22Rv1 (cell line): ENCODE results near the gene WDR91.
"Not testable (repeated sequence)": the region's sequence is repeated elsewhere in the genome, so short reads cannot be mapped to it uniquely, and the experiment has no call there.

Experiments
- H3K27ac ChIP-seq: fragments of 450-650 bp; 2 replicates; pipeline ENCODE4 v1.5.1; 2017
- ZFX ChIP-seq: fragments of 450-650 bp; IDR thresholded peaks from 2 replicates; pipeline ENCODE4 v1.6.1; 2017; ENCODE audit warnings: antibody characterized with exemption, borderline replicate concordance
- TF ChIP-seq, protein P1 (sequence below): fragments of 450-650 bp; IDR thresholded peaks from 2 replicates; pipeline ENCODE4 v1.5.1; 2017; ENCODE audit warnings: mild to moderate bottlenecking

WDR91 gene

GRCh38 chr7:135240441-135240840 is 29.1 kb upstream of the WDR91 start:
- H3K27ac ChIP-seq, result no peak overlapping the region
- TF ChIP-seq ZFX, result no peak
- TF ChIP-seq, protein P1, sequence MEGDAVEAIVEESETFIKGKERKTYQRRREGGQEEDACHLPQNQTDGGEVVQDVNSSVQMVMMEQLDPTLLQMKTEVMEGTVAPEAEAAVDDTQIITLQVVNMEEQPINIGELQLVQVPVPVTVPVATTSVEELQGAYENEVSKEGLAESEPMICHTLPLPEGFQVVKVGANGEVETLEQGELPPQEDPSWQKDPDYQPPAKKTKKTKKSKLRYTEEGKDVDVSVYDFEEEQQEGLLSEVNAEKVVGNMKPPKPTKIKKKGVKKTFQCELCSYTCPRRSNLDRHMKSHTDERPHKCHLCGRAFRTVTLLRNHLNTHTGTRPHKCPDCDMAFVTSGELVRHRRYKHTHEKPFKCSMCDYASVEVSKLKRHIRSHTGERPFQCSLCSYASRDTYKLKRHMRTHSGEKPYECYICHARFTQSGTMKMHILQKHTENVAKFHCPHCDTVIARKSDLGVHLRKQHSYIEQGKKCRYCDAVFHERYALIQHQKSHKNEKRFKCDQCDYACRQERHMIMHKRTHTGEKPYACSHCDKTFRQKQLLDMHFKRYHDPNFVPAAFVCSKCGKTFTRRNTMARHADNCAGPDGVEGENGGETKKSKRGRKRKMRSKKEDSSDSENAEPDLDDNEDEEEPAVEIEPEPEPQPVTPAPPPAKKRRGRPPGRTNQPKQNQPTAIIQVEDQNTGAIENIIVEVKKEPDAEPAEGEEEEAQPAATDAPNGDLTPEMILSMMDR, result no peak

GRCh38 chr7:135239263-135239662 is 27.9 kb upstream of the WDR91 start:
- no peak for TF ChIP-seq ZFX
- no peak overlapping the region for H3K27ac ChIP-seq

- TF ChIP-seq, protein P1, result peak; percentile 89
- no peak for TF ChIP-seq ZFX
- H3K27ac ChIP-seq, result no peak overlapping the region
Observed at GRCh38 chr7:135238112-135238744, 26.9 kb upstream of the WDR91 start.

- H3K27ac ChIP-seq, result no peak overlapping the region
- TF ChIP-seq, protein P1, result no peak
- TF ChIP-seq ZFX, result no peak
Observed at GRCh38 chr7:135236727-135237126, 25.4 kb upstream of the WDR91 start.

DNA sequence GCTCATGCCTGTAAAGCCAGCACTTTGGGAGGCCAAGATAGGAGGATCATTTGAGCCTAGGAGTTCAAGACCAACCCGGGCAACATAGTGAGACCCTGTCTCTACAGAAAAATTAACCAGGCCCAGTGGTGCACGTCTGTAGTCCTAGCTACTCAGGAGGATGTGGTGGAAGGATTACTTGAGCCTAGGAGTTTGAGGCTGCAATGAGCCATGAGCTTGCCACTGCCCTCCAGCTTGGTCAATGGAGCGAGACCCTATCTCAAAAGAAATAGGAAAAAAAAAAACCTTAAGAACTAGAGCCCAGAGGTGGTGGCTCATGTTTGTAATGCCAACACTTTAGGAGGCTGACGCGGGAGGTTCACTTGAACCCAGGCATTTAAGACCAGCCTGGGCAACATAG is 24.5 kb upstream of the WDR91 start:
- H3K27ac ChIP-seq, result no peak overlapping the region
- TF ChIP-seq, protein P1, result no peak
- TF ChIP-seq ZFX, result no peak

GRCh38 chr7:135234727-135235126 is 23.4 kb upstream of the WDR91 start:
- H3K27ac ChIP-seq, result no peak overlapping the region
- no peak for TF ChIP-seq ZFX
- TF ChIP-seq, protein P1, result no peak

DNA sequence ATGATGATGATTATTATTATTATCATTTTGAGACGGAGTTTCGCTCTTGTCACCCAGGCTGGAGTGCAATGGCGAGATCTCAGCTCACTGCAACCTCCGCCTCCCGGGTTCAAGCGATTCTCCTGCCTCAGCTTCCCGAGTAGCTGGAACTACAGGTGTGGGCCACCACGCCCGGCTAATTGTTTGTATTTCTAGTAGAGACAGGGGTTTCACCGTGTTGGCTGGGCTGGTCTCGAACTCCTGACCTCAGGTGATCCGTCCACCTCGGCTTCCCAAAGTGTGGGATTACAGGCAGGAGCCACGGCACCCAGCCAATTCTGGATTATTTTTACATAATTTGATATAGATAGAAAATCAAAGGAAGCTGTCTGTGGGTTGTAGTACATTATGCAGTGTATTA is 22.8 kb upstream of the WDR91 start:
- not testable (repeated sequence) for H3K27ac ChIP-seq

DNA sequence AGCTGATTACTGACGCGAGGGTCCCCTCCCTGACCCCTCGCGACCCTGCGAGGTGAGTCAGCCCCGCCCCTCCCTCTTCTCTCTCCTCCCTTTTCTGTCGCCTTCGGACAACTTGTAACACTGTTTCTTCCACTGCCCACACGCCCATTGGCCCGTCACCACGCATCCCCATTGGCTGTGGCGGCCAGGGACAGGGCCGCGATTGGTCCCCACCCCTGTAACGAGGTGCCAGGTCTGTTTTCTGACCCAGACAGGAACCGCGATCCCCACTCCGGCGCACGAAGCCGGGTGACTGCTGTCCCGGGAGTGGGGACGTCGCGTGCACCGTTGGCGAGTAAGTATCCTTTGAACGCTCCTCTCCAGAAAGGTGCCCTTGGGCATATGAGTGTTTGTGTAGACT is 22.2 kb upstream of the WDR91 start, which contains the start of gene STRA8:
Gene STRA8 (plus strand): TSS at position 269 of the 400 bp plus-strand sequence. CDS start 6,687 bp downstream, outside the sequence.
- H3K27ac ChIP-seq, result no peak within 1 kb of the TSS
- no peak for TF ChIP-seq ZFX
- TF ChIP-seq, protein P1, result no peak

DNA sequence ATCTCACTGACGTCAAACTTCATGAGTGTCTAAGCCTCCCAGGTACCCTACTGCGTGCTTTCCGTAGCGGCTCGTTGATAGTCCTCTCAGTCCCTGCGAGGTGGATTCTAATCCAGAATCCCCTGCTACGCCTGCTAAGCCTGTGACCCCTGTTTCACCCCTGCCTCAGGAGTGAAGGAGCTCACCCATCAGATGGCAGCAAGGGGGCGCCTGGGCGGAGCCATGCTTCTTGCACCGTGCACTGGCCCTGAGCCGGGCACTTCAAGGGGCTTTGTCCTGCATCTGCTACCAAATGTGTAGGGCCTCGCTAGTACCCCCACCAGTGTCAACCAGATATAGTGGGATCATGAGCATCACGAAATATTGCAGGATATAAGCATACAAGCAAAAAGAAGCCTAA is 21.4 kb upstream of the WDR91 start:
- TF ChIP-seq ZFX, result no peak
- TF ChIP-seq, protein P1, result peak; percentile 74
- no peak overlapping the region for H3K27ac ChIP-seq
